Measurements from ENCODE around the gene TMEM238. TPM values are rescaled to one million over a fixed set of nuclear protein-coding genes. Genes with fewer than 3 reads are reported as not detected.

TMEM238 gene
- polyA plus RNA-seq, 1 of the 3 experiments (the other 2 are of a cell fraction): 0.12 TPM

DNA sequence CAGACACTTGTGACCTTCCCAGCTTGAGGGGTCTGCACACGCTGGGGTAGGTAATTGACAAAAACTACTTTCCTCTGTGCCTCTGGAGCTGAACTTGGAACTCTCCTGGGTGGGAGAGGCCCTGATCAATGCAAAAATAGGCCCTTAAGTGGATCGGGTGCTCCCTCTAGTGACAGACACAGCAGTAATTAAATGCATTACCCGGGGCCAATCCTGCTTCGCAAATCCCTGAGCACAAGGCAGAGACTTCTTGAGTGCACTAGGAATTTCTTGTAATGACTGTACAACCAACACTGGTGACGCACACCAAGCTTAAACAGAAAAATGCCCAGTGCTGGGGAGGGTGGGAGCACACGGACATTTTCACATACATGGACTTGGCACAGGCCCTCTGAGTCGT, 34.1 kb upstream of the TMEM238 start (continued):
- no peak for TF ChIP-seq TAF1 (IDR thresholded peaks at IDR 0.05; ENCODE audit: borderline replicate concordance, low read depth, low read length)
- no peak for TF ChIP-seq CHD2 (IDR thresholded peaks at IDR 0.05; ENCODE audit: low read length, partially characterized antibody)
- no peak for TF ChIP-seq MEF2A (IDR thresholded peaks at IDR 0.05; ENCODE audit: borderline replicate concordance, low read depth)
- peak; percentile 26; the same call in 1 of the 2 replicates for TF ChIP-seq FOSL2 (IDR thresholded peaks at IDR 0.05; ENCODE audit: borderline replicate concordance, low read depth)
- TF ChIP-seq ELF1 (IDR thresholded peaks at IDR 0.05): no peak
- TF ChIP-seq, protein P1, sequence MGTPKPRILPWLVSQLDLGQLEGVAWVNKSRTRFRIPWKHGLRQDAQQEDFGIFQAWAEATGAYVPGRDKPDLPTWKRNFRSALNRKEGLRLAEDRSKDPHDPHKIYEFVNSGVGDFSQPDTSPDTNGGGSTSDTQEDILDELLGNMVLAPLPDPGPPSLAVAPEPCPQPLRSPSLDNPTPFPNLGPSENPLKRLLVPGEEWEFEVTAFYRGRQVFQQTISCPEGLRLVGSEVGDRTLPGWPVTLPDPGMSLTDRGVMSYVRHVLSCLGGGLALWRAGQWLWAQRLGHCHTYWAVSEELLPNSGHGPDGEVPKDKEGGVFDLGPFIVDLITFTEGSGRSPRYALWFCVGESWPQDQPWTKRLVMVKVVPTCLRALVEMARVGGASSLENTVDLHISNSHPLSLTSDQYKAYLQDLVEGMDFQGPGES (IDR thresholded peaks at IDR 0.05; ENCODE audit: low read depth, low read length): no peak
- TF ChIP-seq SIN3A (IDR thresholded peaks at IDR 0.05; ENCODE audit: borderline replicate concordance, low read depth, low read length): no peak
- TF ChIP-seq GATA2 (CRISPR knock-in tag; IDR thresholded peaks at IDR 0.05): no peak
- no peak for TF ChIP-seq NFIC (IDR thresholded peaks at IDR 0.05; ENCODE audit: borderline replicate concordance)

DNA sequence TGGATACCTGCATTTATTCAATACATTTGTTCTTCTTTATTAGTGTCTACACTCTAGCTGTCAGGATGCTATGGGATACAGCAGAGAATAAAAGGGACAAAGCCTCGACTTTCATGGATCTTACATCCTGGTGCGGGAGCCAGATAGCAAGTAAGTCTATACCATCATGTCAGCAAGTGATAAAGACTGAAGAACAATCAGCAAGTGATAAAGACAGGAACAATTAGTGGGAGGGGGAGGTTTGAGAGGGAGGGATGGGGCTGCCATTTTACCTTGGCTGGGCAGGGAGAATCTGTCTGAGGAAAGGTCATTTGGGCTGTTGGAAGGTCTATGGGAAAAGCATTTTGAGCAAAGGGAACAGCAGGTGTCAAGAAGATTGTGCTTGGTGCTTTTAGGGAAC, 26.1 kb upstream of the TMEM238 start:
- WGBS (ENCODE audit: low lambda C conversion rate): 94% methylated on average over 2 of the region's 2 CpGs
- H3K4me2 ChIP-seq: no peak overlapping the region
- no peaks in the 10 kb centered on the region for H3K27me3 ChIP-seq (ENCODE audit: insufficient read depth)
- TF ChIP-seq YY1 (IDR thresholded peaks at IDR 0.05; ENCODE audit: low read depth) (no peak), JUND (IDR thresholded peaks at IDR 0.05) (no peak), RXRA (IDR thresholded peaks at IDR 0.05; ENCODE audit: borderline replicate concordance, low read depth) (no peak), FOXJ3 (CRISPR knock-in tag; IDR thresholded peaks at IDR 0.05) (no peak), CHD2 (IDR thresholded peaks at IDR 0.05; ENCODE audit: low read length, partially characterized antibody) (no peak), TAF1 (IDR thresholded peaks at IDR 0.05; ENCODE audit: borderline replicate concordance, low read depth, low read length) (no peak), NFIC (IDR thresholded peaks at IDR 0.05; ENCODE audit: borderline replicate concordance) (no peak), TEAD4 (IDR thresholded peaks at IDR 0.05; ENCODE audit: borderline replicate concordance, insufficient read depth) (no peak), EZH2phosphoT487 (IDR thresholded peaks at IDR 0.05; ENCODE audit: borderline replicate concordance, low read depth) (no peak), POLR2AphosphoS5 (IDR thresholded peaks at IDR 0.05; ENCODE audit: low read depth, low read length) (no peak), RFX5 (IDR thresholded peaks at IDR 0.05; ENCODE audit: low read length) (no peak), SMC3 (IDR thresholded peaks at IDR 0.05; ENCODE audit: low read depth, low read length) (no peak), GATA2 (CRISPR knock-in tag; IDR thresholded peaks at IDR 0.05) (no peak)
- TF ChIP-seq, protein P2, sequence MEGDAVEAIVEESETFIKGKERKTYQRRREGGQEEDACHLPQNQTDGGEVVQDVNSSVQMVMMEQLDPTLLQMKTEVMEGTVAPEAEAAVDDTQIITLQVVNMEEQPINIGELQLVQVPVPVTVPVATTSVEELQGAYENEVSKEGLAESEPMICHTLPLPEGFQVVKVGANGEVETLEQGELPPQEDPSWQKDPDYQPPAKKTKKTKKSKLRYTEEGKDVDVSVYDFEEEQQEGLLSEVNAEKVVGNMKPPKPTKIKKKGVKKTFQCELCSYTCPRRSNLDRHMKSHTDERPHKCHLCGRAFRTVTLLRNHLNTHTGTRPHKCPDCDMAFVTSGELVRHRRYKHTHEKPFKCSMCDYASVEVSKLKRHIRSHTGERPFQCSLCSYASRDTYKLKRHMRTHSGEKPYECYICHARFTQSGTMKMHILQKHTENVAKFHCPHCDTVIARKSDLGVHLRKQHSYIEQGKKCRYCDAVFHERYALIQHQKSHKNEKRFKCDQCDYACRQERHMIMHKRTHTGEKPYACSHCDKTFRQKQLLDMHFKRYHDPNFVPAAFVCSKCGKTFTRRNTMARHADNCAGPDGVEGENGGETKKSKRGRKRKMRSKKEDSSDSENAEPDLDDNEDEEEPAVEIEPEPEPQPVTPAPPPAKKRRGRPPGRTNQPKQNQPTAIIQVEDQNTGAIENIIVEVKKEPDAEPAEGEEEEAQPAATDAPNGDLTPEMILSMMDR (IDR thresholded peaks at IDR 0.05): no peak
- TF ChIP-seq, protein P3, sequence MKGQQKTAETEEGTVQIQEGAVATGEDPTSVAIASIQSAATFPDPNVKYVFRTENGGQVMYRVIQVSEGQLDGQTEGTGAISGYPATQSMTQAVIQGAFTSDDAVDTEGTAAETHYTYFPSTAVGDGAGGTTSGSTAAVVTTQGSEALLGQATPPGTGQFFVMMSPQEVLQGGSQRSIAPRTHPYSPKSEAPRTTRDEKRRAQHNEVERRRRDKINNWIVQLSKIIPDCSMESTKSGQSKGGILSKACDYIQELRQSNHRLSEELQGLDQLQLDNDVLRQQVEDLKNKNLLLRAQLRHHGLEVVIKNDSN (IDR thresholded peaks at IDR 0.05; ENCODE audit: borderline replicate concordance, low read depth): no peak
- TF ChIP-seq, protein P4, sequence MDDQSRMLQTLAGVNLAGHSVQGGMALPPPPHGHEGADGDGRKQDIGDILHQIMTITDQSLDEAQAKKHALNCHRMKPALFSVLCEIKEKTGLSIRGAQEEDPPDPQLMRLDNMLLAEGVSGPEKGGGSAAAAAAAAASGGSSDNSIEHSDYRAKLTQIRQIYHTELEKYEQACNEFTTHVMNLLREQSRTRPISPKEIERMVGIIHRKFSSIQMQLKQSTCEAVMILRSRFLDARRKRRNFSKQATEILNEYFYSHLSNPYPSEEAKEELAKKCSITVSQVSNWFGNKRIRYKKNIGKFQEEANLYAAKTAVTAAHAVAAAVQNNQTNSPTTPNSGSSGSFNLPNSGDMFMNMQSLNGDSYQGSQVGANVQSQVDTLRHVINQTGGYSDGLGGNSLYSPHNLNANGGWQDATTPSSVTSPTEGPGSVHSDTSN (IDR thresholded peaks at IDR 0.05): no peak
- TF ChIP-seq, protein P5, sequence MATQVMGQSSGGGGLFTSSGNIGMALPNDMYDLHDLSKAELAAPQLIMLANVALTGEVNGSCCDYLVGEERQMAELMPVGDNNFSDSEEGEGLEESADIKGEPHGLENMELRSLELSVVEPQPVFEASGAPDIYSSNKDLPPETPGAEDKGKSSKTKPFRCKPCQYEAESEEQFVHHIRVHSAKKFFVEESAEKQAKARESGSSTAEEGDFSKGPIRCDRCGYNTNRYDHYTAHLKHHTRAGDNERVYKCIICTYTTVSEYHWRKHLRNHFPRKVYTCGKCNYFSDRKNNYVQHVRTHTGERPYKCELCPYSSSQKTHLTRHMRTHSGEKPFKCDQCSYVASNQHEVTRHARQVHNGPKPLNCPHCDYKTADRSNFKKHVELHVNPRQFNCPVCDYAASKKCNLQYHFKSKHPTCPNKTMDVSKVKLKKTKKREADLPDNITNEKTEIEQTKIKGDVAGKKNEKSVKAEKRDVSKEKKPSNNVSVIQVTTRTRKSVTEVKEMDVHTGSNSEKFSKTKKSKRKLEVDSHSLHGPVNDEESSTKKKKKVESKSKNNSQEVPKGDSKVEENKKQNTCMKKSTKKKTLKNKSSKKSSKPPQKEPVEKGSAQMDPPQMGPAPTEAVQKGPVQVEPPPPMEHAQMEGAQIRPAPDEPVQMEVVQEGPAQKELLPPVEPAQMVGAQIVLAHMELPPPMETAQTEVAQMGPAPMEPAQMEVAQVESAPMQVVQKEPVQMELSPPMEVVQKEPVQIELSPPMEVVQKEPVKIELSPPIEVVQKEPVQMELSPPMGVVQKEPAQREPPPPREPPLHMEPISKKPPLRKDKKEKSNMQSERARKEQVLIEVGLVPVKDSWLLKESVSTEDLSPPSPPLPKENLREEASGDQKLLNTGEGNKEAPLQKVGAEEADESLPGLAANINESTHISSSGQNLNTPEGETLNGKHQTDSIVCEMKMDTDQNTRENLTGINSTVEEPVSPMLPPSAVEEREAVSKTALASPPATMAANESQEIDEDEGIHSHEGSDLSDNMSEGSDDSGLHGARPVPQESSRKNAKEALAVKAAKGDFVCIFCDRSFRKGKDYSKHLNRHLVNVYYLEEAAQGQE (IDR thresholded peaks at IDR 0.05; ENCODE audit: low read depth, low read length): no peak
- peaks cover 5 to 6% of the 10 kb centered on the region in 2 experiments for H3K36me3 ChIP-seq (replicated peaks in 1 of 2; ENCODE audit: control insufficient read depth in 1 of 2, insufficient read depth in 2 of 2, low read length in 1 of 2)
- peaks cover 23% of the 10 kb centered on the region for H3K79me2 ChIP-seq (ENCODE audit: insufficient read depth)
- no peaks in the 10 kb centered on the region for H3K9me3 ChIP-seq
- peaks cover 0 to 21% of the 10 kb centered on the region in 2 experiments; a peak in 2 of 4 replicates for H3K4me1 ChIP-seq (ENCODE audit: control insufficient read depth in 1 of 2, insufficient read depth in 2 of 2, low read depth in 1 of 2, low read length in 1 of 2)
- CTCF ChIA-PET: interaction anchor here (0.9 to 2.4 kb wide), 4 partner anchors 8 to 269 kb away, joined by 3 to 18 read pairs (median 6); no protein-coding TSS in a partner anchor
- H3K9ac ChIP-seq: no peak overlapping the region
- no peaks in the 10 kb centered on the region for H3K9me2 ChIP-seq
- H2AFZ ChIP-seq (ENCODE audit: low read depth): no peak overlapping the region
- H3F3A ChIP-seq (replicated peaks; ENCODE audit: insufficient read depth): peaks cover 4% of the 10 kb centered on the region
- POLR2A ChIA-PET: no interaction called here
- no peak for DNase-seq
- H3K4me3 ChIP-seq (ENCODE audit: low read depth in 2 of 2, low read length in 1 of 2): no peak overlapping the region
- peaks cover 17% of the 10 kb centered on the region for H4K20me1 ChIP-seq (ENCODE audit: insufficient read depth)
- no peak overlapping the region for H3K27ac ChIP-seq (ENCODE audit: low read depth in 2 of 2, low read length in 1 of 2)
